Erythroblast (primary cell): Measurements from ENCODE around the gene NDUFAF5.

Experiments
- GATA1 ChIP-seq: IDR thresholded peaks from 2 replicates; pipeline ENCODE4 v1.6.1; 2011; ENCODE audit warnings: low read depth, mild to moderate bottlenecking, control low read depth, low read length, moderate library complexity
- POLR2A ChIP-seq: IDR thresholded peaks from 2 replicates; pipeline ENCODE4 v1.6.1; 2011; ENCODE audit warnings: mild to moderate bottlenecking, low read length

DNA sequence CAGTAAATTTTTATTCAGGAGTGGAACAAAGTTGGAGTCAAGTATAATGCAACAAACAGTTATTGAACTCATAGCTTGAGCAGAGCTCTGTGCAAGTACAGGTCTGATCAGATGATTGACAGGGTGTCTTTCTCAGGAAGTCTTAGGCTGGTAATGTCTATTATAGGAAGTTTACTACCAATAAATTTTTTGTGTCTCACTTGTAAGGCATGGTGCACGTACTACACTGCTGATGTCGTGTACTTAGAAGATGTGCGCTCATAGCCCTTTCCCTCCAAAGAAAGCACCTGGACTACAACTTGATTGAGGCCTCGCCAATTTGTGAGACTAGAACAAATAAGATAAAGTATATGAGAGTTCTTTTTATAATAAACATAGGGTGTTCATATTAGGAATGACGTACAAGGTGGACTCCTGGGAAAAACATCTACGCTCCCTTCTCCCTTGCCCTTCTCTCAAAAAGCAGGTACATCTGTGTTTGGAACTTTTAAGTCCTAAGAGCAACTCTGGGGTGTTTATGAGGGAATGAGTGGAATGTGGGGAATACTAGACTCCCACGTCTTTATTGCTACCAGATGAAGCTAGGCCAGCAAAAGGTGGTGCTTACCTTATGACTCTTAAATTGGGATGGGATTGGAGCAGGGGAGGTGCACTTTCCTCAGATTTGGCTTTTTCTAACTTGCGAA lies 1.5 kb downstream of the NDUFAF5 start:
- TF ChIP-seq POLR2A (no peak), GATA1 (no peak)
